ENCODE measurements around the gene TMEM114.

TMEM114 gene

DNA sequence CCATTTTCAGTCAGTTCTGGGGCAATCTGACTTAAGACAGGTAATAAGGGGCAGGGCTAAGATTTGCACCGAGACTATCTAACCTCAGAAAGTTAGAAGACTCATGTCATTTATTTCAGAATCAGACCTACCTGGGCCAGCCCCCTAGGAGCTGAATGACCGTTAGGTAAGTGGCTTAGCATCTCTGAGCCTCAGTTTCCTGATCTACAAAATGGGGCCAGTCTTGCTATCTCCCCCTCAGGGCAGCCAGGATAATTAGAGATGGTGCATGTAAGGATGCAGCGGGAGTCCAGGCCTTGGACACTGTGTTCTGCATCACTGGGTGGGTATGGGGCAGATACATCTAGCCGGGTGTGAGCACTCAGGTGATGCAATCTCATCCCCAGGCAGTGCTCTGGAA is 20.8 kb upstream of the TMEM114 start:
- DNase-seq: no peak

DNA sequence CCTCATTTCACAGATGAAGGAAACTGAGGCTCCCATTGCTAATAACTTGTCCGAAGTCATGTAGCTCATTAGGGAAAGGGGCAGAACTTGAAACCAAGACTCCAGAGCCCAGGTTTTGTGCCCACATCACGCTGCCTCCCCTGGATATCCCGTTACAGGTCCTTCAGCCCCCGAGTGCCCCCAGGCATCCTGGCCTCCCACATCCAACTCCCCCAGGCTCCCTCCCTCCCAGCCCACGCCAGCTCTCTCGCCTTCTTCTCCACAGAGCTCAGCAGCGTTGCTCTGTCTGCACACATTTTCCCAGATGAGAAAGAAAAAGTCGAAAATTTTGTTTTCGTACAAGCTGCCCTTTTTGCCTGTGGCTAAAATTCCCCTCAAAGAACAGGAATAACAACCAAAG is 16.9 kb upstream of the TMEM114 start:
- no peak for DNase-seq

DNA sequence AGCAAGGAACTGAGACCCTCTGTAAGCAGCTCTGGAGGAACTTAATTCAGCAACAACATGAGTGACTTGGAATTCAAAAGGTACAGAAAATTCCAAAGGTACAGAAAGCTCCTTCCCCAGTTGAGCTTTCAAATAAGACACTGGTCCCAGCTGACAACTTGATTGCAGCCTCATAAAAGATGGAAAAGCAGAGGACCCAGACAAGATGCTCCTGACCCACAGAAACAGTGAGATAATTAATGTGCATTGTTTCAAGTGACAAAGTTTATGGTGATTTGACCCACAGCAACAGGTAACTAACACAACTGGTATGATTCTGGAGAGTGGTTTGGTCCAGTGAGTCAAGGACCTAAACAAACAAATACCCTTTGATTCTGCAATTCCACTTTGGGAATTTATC is 15.2 kb upstream of the TMEM114 start:
- DNase-seq: no peak

GRCh38 chr16:8600144-8600775 is 9.9 kb upstream of the TMEM114 start:
- no peak for DNase-seq

DNA sequence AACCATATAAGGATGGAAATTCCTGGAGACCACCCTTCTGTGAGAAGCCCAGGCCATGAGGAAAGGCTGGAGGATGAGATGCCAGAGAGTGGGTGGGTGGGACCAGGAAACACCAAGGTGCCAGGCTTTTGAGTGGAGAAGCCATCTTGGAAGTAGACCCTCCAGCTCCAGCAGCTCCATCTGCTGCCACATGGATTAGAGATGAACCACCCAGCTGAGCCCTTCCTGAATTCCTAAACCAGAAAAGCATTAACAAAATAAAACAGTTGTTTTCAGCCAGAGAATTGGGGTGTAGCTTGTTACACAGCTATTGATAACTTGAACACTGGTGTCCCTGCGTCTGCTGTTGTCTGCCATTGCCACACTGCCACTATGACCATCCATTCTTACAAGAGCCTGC is 6.3 kb upstream of the TMEM114 start:
- DNase-seq: no peak

DNA sequence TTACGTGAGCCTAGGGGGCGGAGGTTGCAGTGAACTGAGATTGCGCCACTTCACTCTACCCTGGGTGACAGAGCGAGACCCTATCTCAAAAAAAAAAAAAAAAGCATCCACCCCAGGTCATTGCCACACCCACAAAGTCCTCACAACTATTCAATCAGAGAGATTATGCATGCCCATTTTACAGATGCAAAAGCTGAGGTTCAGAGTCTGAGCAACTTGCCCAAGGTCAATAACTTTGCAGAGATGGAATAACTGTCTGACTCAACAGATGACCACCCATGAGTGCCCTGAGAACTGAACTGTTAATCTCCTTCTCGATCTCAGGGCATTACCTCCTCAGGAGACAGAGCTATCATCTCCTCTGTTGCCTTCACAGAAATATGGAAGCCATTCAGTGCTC is 5.5 kb upstream of the TMEM114 start:
- DNase-seq: no peak

DNA sequence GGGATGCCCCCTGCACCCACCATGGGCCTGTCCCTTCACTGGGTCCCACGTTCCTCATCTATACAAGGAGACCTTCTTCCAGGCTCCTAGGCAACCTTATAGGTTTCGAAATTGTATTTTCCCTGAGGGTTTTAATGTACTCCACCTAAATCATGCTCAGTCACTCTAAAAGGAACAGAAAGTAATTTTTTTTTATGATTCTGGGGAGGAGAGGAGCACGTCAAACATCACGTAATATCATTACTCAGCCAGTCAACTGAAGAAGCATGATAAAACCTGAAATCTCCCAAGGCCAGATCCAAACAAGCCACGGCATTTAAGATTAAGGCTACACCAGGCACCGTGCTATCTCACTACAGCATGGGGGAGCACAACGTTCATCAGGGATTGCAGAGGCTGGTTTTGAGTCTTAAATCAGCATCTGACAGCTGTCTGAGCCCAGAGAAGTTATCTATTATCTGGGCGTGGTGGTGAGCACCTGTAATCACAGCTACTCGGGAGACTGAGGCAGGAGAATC is 3.9 kb upstream of the TMEM114 start:
- DNase-seq: no peak

GRCh38 chr16:8591451-8591850 is 1.1 kb upstream of the TMEM114 start:
- DNase-seq: no peak

- no peak for DNase-seq
Observed at GRCh38 chr16:8590811-8591210, 500 bp upstream of the TMEM114 start.

GRCh38 chr16:8589057-8589899 is 1.0 kb downstream of the TMEM114 start:
- DNase-seq: no peak

GRCh38 chr16:8588682-8589056 is 1.6 kb downstream of the TMEM114 start:
- no peak for DNase-seq

DNA sequence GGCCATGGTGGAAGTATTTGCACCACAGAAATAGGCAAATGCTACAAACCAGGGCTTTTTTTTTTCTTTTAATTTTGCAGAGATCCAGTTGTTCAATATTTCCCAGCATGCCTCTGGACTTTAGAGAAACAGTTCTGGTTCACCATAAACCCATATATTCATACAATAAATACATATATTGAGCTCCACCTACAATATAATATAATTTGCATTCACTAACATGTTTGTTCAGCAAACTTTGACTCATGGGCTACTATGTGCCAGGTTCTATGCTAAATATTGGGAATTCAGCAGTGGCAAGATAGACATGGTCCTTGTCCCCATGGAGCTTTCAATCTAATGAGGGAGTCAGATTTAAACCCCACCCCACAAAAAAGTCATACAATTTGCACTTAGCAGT is 3.2 kb downstream of the TMEM114 start:
- DNase-seq: no peak

GRCh38 chr16:8585857-8586256 is 4.5 kb downstream of the TMEM114 start:
- no peak for DNase-seq

DNA sequence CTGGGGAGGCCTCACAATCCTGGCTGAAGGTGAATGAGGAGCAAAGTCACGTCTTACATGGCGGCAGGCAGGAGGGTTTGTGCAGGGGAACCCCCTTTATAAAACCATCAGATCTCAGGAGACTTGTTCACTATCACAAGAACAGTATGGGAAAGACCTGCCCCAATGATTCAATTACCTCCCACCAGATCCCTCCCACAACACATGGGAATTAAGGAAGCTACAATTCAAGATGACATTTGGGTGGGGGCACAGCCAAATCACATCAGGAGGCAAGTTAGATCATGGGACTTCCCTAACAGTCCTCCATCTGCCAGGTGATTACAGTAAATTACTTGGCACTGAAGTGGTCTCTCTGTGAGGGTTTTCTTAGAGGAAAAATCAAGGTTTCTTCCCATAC is 5.3 kb downstream of the TMEM114 start:
- no peak for DNase-seq

DNA sequence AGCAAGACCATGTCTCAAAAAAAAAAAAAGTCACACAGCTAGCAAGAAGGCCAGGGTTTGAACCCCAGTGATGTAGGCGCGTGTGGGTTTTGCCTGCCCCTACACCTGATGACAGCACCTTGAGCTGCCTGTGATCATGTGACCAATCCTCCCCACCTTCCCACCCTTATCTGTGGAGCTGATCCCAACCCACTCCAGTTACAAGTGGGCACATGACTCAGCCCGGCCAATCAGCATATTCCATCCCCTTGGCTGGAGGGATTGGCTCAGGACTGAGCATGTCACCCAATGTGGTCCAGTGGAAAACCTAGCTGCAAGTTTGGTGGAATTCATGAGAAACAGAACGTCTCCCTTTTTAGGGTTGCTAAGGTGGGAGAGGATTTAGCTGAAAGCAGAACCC is 6.6 kb downstream of the TMEM114 start:
- no peak for DNase-seq

DNA sequence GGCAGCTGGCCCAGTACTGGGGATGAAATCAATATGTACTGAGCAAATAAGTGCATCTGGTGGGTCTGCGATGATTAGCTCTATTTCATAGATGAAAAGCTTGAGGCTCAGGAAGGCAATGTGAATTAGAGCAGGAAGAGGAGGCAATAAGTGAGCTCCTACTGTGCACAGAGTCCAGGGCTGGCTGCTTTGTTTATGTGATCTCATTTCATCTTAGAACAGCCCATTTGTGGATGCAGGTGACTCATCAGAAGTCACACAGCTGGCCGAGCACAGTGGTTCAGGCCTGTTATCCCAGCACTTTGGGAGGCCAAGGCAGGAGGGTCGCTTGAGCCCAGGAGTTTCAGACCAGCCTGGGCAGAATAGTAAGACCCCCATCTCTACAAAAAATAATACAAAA is 7.1 kb downstream of the TMEM114 start:
- DNase-seq: no peak

DNA sequence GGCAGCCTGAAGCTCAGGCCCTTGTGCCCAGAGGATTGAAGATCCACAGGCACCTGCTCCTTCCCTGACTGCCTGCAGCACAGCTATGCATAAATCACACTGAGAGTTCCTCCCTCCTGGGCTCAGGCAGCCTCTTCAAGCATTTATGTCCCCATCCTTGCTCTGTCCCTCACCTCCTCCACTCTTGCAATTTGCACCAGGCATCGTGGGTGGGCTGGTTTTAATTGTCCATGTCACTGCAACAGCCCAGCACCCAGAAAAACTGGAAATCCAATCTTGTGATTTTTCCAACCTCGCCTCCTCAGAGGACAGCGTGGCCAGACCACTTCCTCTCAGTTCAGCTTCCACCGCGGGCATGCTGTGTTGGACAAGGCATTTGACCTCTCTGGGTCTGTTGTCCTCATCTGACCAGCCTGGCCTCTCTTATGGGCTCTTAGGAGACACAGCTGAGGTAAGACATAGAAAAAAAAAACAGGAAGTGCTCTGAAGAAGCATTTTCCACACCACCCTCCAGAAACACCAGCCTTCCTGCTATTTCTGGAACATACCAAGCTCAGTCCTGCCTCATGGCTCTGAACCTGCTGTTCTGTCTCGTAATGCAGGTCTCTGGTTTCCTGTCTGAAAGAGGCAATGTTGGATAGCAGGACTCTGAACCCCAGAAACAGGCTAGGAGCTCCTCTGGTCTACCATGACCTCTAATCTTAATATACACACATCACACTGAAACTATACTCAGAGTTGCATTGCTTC is 8.3 kb downstream of the TMEM114 start:
- no peak for DNase-seq

- DNase-seq: no peak
Observed at GRCh38 chr16:8579559-8579958, 10.8 kb downstream of the TMEM114 start.

DNA sequence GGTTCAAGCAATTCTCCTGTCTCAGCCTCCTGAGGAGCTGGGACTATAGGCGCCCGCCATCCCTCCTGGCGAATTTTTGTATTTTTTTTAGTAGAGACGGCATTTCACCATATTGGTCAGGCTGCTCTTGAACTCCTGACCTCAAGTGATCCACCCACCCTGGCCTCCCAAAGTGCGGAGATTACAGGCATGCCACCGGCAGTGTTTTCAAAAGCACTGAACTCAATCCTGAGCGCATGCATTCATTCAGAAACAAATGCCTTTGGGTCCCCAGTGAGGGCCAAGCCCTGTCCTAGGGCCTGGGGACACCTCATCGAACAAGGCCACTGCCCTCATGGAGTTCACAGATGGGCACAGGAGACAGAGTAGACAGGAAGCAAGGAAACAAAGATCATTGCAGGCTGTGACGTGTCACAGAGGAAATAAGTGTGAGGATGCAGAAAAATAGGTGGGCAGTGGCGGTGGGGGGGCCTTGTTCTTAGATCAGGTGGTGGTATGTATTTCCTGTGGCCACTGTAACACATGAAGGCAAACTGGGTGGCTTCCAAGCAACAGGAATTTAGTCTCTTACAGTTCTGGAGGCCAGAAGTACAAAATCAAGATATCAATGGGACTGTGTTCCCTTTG is 12.5 kb downstream of the TMEM114 start:
- DNase-seq: no peak

- no peak for DNase-seq
Observed at GRCh38 chr16:8576141-8577004, 13.9 kb downstream of the TMEM114 start.

GRCh38 chr16:8575399-8575798 is 14.9 kb downstream of the TMEM114 start:
- DNase-seq: no peak
